ENCODE measurements around the gene MGST3. TPM values are rescaled to one million over a fixed set of nuclear protein-coding genes. Genes with fewer than 3 reads are reported as not detected.

The MGST3 gene
- total RNA-seq, 1 experiment from 2014 or later = 103 TPM

- peaks cover 22% of the 10 kb centered on the region for H3K4me1 ChIP-seq (ENCODE audit: control insufficient read depth, insufficient read depth, low read length)
- BruUV-seq (replicated peaks) = no TSS peak
- peaks cover 3% of the 10 kb centered on the region; the same call in 1 of the 2 replicates for H3K36me3 ChIP-seq (ENCODE audit: control insufficient read depth, insufficient read depth, low read length)
- in situ Hi-C loops (cut with HindIII; ENCODE audit: low pct_unique_long_range_greater_than_20kb, low sequenced_read_pairs) = no loop called here
- intact Hi-C loops (cut with micrococcal nuclease; ENCODE audit: unreplicated experiment) = no loop called here
- TF ChIP-seq, protein P1, sequence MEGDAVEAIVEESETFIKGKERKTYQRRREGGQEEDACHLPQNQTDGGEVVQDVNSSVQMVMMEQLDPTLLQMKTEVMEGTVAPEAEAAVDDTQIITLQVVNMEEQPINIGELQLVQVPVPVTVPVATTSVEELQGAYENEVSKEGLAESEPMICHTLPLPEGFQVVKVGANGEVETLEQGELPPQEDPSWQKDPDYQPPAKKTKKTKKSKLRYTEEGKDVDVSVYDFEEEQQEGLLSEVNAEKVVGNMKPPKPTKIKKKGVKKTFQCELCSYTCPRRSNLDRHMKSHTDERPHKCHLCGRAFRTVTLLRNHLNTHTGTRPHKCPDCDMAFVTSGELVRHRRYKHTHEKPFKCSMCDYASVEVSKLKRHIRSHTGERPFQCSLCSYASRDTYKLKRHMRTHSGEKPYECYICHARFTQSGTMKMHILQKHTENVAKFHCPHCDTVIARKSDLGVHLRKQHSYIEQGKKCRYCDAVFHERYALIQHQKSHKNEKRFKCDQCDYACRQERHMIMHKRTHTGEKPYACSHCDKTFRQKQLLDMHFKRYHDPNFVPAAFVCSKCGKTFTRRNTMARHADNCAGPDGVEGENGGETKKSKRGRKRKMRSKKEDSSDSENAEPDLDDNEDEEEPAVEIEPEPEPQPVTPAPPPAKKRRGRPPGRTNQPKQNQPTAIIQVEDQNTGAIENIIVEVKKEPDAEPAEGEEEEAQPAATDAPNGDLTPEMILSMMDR (IDR thresholded peaks at IDR 0.05) = peak; percentile 11; the same call in 1 of the 2 replicates
- no peak for TF ChIP-seq SIN3A (IDR thresholded peaks at IDR 0.05; ENCODE audit: borderline replicate concordance, insufficient read depth, low read depth, low read length)
- ChIA-PET POLR2A (no interaction called here), CTCF (no interaction called here)
- ATAC-seq (peak; percentile 72), DNase-seq (ENCODE audit: low read depth, low spot score) (no peak)
- peak overlapping the region; percentile 98 for H3K4me3 ChIP-seq (ENCODE audit: low read depth in 2 of 2, low read length in 2 of 2)
- no peaks in the 10 kb centered on the region for H3K9me3 ChIP-seq (ENCODE audit: control insufficient read depth, insufficient read depth, low read depth, low read length)
- H3K27ac ChIP-seq (ENCODE audit: low read length) = peak overlapping the region; percentile 94
- 0 out of 2 replicates have a peak, but pooled peaks cover 3% of the 10 kb centered on the region for H3K27me3 ChIP-seq (ENCODE audit: control insufficient read depth, insufficient read depth, low read length)
Observed at GRCh38 chr1:165631342-165632151, 513 bp downstream of the MGST3 start.

DNA sequence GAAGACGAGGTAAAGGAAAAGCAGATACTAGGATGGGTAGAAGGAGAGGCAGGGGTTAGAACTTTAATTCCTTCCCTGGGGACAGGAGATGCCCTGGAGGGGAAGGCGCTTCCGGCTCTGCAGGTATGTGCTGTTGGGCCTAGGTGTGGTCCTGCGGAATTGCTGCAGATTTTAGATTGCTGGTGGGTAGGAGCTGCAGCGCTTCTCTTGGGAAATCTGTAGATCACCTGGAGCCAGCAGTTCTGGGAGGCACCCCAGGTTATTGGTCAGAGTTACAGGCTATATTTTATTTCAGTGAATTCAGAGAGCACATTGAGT, 1.1 kb downstream of the MGST3 start:
- BruUV-seq (replicated peaks) = TSS peak; percentile 59
- Histone ChIP-seq H3K9me3 (ENCODE audit: control insufficient read depth, insufficient read depth, low read depth, low read length) (no peaks in the 10 kb centered on the region), H3K27me3 (ENCODE audit: control insufficient read depth, insufficient read depth, low read length) (0 out of 2 replicates have a peak, but pooled peaks cover 3% of the 10 kb centered on the region), H3K27ac (ENCODE audit: low read length) (peak overlapping the region; percentile 94), H3K4me3 (ENCODE audit: low read depth in 2 of 2, low read length in 2 of 2) (peak overlapping the region; percentile 98), H3K36me3 (ENCODE audit: control insufficient read depth, insufficient read depth, low read length) (peaks cover 3% of the 10 kb centered on the region; the same call in 1 of the 2 replicates), H3K4me1 (ENCODE audit: control insufficient read depth, insufficient read depth, low read length) (peaks cover 22% of the 10 kb centered on the region)
- TF ChIP-seq, protein P2, sequence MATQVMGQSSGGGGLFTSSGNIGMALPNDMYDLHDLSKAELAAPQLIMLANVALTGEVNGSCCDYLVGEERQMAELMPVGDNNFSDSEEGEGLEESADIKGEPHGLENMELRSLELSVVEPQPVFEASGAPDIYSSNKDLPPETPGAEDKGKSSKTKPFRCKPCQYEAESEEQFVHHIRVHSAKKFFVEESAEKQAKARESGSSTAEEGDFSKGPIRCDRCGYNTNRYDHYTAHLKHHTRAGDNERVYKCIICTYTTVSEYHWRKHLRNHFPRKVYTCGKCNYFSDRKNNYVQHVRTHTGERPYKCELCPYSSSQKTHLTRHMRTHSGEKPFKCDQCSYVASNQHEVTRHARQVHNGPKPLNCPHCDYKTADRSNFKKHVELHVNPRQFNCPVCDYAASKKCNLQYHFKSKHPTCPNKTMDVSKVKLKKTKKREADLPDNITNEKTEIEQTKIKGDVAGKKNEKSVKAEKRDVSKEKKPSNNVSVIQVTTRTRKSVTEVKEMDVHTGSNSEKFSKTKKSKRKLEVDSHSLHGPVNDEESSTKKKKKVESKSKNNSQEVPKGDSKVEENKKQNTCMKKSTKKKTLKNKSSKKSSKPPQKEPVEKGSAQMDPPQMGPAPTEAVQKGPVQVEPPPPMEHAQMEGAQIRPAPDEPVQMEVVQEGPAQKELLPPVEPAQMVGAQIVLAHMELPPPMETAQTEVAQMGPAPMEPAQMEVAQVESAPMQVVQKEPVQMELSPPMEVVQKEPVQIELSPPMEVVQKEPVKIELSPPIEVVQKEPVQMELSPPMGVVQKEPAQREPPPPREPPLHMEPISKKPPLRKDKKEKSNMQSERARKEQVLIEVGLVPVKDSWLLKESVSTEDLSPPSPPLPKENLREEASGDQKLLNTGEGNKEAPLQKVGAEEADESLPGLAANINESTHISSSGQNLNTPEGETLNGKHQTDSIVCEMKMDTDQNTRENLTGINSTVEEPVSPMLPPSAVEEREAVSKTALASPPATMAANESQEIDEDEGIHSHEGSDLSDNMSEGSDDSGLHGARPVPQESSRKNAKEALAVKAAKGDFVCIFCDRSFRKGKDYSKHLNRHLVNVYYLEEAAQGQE (IDR thresholded peaks at IDR 0.05; ENCODE audit: insufficient read depth in 1 of 2, low read depth in 2 of 2, low read length in 1 of 2) = no peak
- no peak for TF ChIP-seq SIN3A (IDR thresholded peaks at IDR 0.05; ENCODE audit: borderline replicate concordance, insufficient read depth, low read depth, low read length)
- TF ChIP-seq TCF7L2 (IDR thresholded peaks at IDR 0.05; ENCODE audit: low read depth, low read length) = no peak
- TF ChIP-seq POLR2AphosphoS5 (IDR thresholded peaks at IDR 0.05; ENCODE audit: low read depth, low read length) = no peak
- ChIA-PET POLR2A (no interaction called here), CTCF (no interaction called here)
- DNase-seq (ENCODE audit: low read depth, low spot score) (no peak), ATAC-seq (peak; percentile 1; the same call in 1 of the 2 replicates)
- in situ Hi-C loops (cut with HindIII; ENCODE audit: low pct_unique_long_range_greater_than_20kb, low sequenced_read_pairs) (no loop called here), intact Hi-C loops (cut with micrococcal nuclease; ENCODE audit: unreplicated experiment) (no loop called here)

- ChIA-PET POLR2A (no interaction called here), CTCF (no interaction called here)
- no peak for ATAC-seq
- BruUV-seq (replicated peaks) = no TSS peak
- peaks cover 3% of the 10 kb centered on the region; the same call in 1 of the 2 replicates for H3K36me3 ChIP-seq (ENCODE audit: control insufficient read depth, insufficient read depth, low read length)
- no peak for DNase-seq (ENCODE audit: low read depth, low spot score)
- TF ChIP-seq, protein P1 (IDR thresholded peaks at IDR 0.05) = no peak
- TF ChIP-seq SIN3A (IDR thresholded peaks at IDR 0.05; ENCODE audit: borderline replicate concordance, insufficient read depth, low read depth, low read length) (no peak), TCF7L2 (IDR thresholded peaks at IDR 0.05; ENCODE audit: low read depth, low read length) (no peak), POLR2AphosphoS5 (IDR thresholded peaks at IDR 0.05; ENCODE audit: low read depth, low read length) (no peak)
- TF ChIP-seq, protein P2 (IDR thresholded peaks at IDR 0.05; ENCODE audit: insufficient read depth in 1 of 2, low read depth in 2 of 2, low read length in 1 of 2) = no peak
- H3K27ac ChIP-seq (ENCODE audit: low read length) = peak overlapping the region; percentile 48
- peaks cover 22% of the 10 kb centered on the region for H3K4me1 ChIP-seq (ENCODE audit: control insufficient read depth, insufficient read depth, low read length)
- intact Hi-C loops (cut with micrococcal nuclease; ENCODE audit: unreplicated experiment) = no loop called here
- peak overlapping the region; percentile 98 for H3K4me3 ChIP-seq (ENCODE audit: low read depth in 2 of 2, low read length in 2 of 2)
- H3K9me3 ChIP-seq (ENCODE audit: control insufficient read depth, insufficient read depth, low read depth, low read length) = no peaks in the 10 kb centered on the region
- 0 out of 2 replicates have a peak, but pooled peaks cover 3% of the 10 kb centered on the region for H3K27me3 ChIP-seq (ENCODE audit: control insufficient read depth, insufficient read depth, low read length)
- in situ Hi-C loops (cut with HindIII; ENCODE audit: low pct_unique_long_range_greater_than_20kb, low sequenced_read_pairs) = no loop called here
Observed at GRCh38 chr1:165632491-165632890, 1.5 kb downstream of the MGST3 start.

All from Panc1 (cell line).